Measurements from ENCODE around the gene EPN2. TPM values are rescaled to one million over a fixed set of nuclear protein-coding genes. Genes with fewer than 3 reads are reported as not detected.

Gene EPN2
- total RNA-seq, 2 experiments from 2014 or later: 1.8 to 2.1 TPM

- no peak for DNase-seq
- Mint-ChIP-seq H3K36me3 (ENCODE audit: low read depth) (no peaks in the 10 kb centered on the region), H3K9me3 (no peaks in the 10 kb centered on the region), H3K4me3 (no peak overlapping the region), H3K27ac (no peak overlapping the region), H3K27me3 (peaks cover 8% of the 10 kb centered on the region), H3K4me1 (no peaks in the 10 kb centered on the region)
- ChIA-PET CTCF (interaction anchor here (0.6 to 1.1 kb wide), 2 partner anchors 15 to 1170 kb away, joined by 3 read pairs; no protein-coding TSS in a partner anchor), POLR2A (no interaction called here)
Observed at GRCh38 chr17:19295473-19296135, 58.4 kb downstream of the EPN2 start.

GRCh38 chr17:19296786-19297778, 59.9 kb downstream of the EPN2 start:
- no peak overlapping the region for H3K4me3 Mint-ChIP-seq
- no peaks in the 10 kb centered on the region for H3K9me3 Mint-ChIP-seq
- H3K27ac Mint-ChIP-seq: no peak overlapping the region
- CTCF ChIA-PET: interaction anchor here (0.5 to 1.3 kb wide), 2 partner anchors 10 to 489 kb away, joined by 3 to 4 read pairs; no protein-coding TSS in a partner anchor
- H3K27me3 Mint-ChIP-seq: peaks cover 13% of the 10 kb centered on the region
- no peaks in the 10 kb centered on the region for H3K4me1 Mint-ChIP-seq
- H3K36me3 Mint-ChIP-seq (ENCODE audit: low read depth): no peaks in the 10 kb centered on the region
- DNase-seq: no peak
- POLR2A ChIA-PET: no interaction called here

- Mint-ChIP-seq H3K36me3 (ENCODE audit: low read depth) (no peaks in the 10 kb centered on the region), H3K27ac (no peak overlapping the region), H3K4me1 (no peaks in the 10 kb centered on the region), H3K4me3 (no peak overlapping the region), H3K27me3 (peaks cover 13% of the 10 kb centered on the region), H3K9me3 (no peaks in the 10 kb centered on the region)
- no peak for DNase-seq
- CTCF ChIA-PET: interaction anchor here (1.3 to 1.6 kb wide), 2 partner anchors 9 to 13 kb away, joined by 3 to 5 read pairs; no protein-coding TSS in a partner anchor
- POLR2A ChIA-PET: no interaction called here
Observed at GRCh38 chr17:19298569-19299213, 61.5 kb downstream of the EPN2 start.

- CTCF ChIA-PET: interaction anchor here (0.5 to 1.6 kb wide), 3 partner anchors 10 to 251 kb away, joined by 3 to 5 read pairs (median 3); no protein-coding TSS in a partner anchor
Observed at GRCh38 chr17:19299214-19299747, 62.1 kb downstream of the EPN2 start.

GRCh38 chr17:19299866-19300265, 62.7 kb downstream of the EPN2 start:
- Mint-ChIP-seq H3K4me3 (no peak overlapping the region), H3K27me3 (peaks cover 13% of the 10 kb centered on the region), H3K9me3 (no peaks in the 10 kb centered on the region), H3K36me3 (ENCODE audit: low read depth) (no peaks in the 10 kb centered on the region), H3K27ac (no peak overlapping the region), H3K4me1 (peaks cover 6% of the 10 kb centered on the region)
- no peak for DNase-seq
- POLR2A ChIA-PET: no interaction called here
- CTCF ChIA-PET: interaction anchor here (0.5 to 1.6 kb wide), 6 partner anchors 9 to 250 kb away, joined by 3 to 5 read pairs (median 3); partner anchors contain the start of gene B9D1

More at GRCh38 chr17:19299214-19299747, 62.1 kb downstream of the EPN2 start:
- no peak for DNase-seq
- H3K4me3 Mint-ChIP-seq: no peak overlapping the region
- no peak overlapping the region for H3K27ac Mint-ChIP-seq
- no peaks in the 10 kb centered on the region for H3K36me3 Mint-ChIP-seq (ENCODE audit: low read depth)
- peaks cover 13% of the 10 kb centered on the region for H3K27me3 Mint-ChIP-seq
- H3K9me3 Mint-ChIP-seq: no peaks in the 10 kb centered on the region
- H3K4me1 Mint-ChIP-seq: peaks cover 3% of the 10 kb centered on the region
- POLR2A ChIA-PET: no interaction called here

GRCh38 chr17:19301274-19301951, 64.2 kb downstream of the EPN2 start:
- peaks cover 22% of the 10 kb centered on the region for H3K27me3 Mint-ChIP-seq
- POLR2A ChIA-PET: no interaction called here

GRCh38 chr17:19301973-19302372, 64.8 kb downstream of the EPN2 start:
- no peak overlapping the region for H3K4me3 Mint-ChIP-seq
- DNase-seq: no peak
- peaks cover 24% of the 10 kb centered on the region for H3K27me3 Mint-ChIP-seq
- ChIA-PET POLR2A (no interaction called here), CTCF (no interaction called here)
- H3K27ac Mint-ChIP-seq: no peak overlapping the region
- peaks cover 26% of the 10 kb centered on the region for H3K4me1 Mint-ChIP-seq
- H3K9me3 Mint-ChIP-seq: no peaks in the 10 kb centered on the region
- H3K36me3 Mint-ChIP-seq (ENCODE audit: low read depth): no peaks in the 10 kb centered on the region

More at GRCh38 chr17:19301274-19301951, 64.2 kb downstream of the EPN2 start:
- Mint-ChIP-seq H3K27ac (no peak overlapping the region), H3K9me3 (no peaks in the 10 kb centered on the region), H3K4me1 (peaks cover 20% of the 10 kb centered on the region), H3K36me3 (ENCODE audit: low read depth) (no peaks in the 10 kb centered on the region), H3K4me3 (no peak overlapping the region)
- CTCF ChIA-PET: interaction anchor here (0.6 to 1.6 kb wide), 2 partner anchors 21 to 23 kb away, joined by 3 read pairs; no protein-coding TSS in a partner anchor
- DNase-seq: no peak

- Mint-ChIP-seq H3K36me3 (ENCODE audit: low read depth) (no peaks in the 10 kb centered on the region), H3K4me3 (no peak overlapping the region), H3K4me1 (peaks cover 30% of the 10 kb centered on the region), H3K27me3 (peaks cover 28% of the 10 kb centered on the region), H3K27ac (no peak overlapping the region), H3K9me3 (no peaks in the 10 kb centered on the region)
- DNase-seq: no peak
- CTCF ChIA-PET: no interaction called here
- POLR2A ChIA-PET: no interaction called here
Observed at GRCh38 chr17:19302791-19303331, 65.7 kb downstream of the EPN2 start.

- Mint-ChIP-seq H3K4me3 (no peak overlapping the region), H3K27ac (no peak overlapping the region), H3K27me3 (peaks cover 30% of the 10 kb centered on the region), H3K4me1 (peaks cover 30% of the 10 kb centered on the region), H3K36me3 (ENCODE audit: low read depth) (no peaks in the 10 kb centered on the region), H3K9me3 (no peaks in the 10 kb centered on the region)
- ChIA-PET POLR2A (no interaction called here), CTCF (no interaction called here)
- DNase-seq: no peak
Observed at GRCh38 chr17:19303367-19303776, 66.2 kb downstream of the EPN2 start.

GRCh38 chr17:19304209-19304608, 67.0 kb downstream of the EPN2 start:
- POLR2A ChIA-PET: no interaction called here
- H3K9me3 Mint-ChIP-seq: no peaks in the 10 kb centered on the region
- peaks cover 32% of the 10 kb centered on the region for H3K27me3 Mint-ChIP-seq
- CTCF ChIA-PET: no interaction called here
- peaks cover 30% of the 10 kb centered on the region for H3K4me1 Mint-ChIP-seq
- no peak overlapping the region for H3K4me3 Mint-ChIP-seq
- no peaks in the 10 kb centered on the region for H3K36me3 Mint-ChIP-seq (ENCODE audit: low read depth)
- DNase-seq: no peak
- H3K27ac Mint-ChIP-seq: no peak overlapping the region

GRCh38 chr17:19304751-19305150, 67.6 kb downstream of the EPN2 start:
- Mint-ChIP-seq H3K4me1 (peaks cover 30% of the 10 kb centered on the region), H3K4me3 (no peak overlapping the region), H3K27me3 (peaks cover 38% of the 10 kb centered on the region), H3K9me3 (no peaks in the 10 kb centered on the region), H3K27ac (no peak overlapping the region), H3K36me3 (ENCODE audit: low read depth) (no peaks in the 10 kb centered on the region)
- ChIA-PET CTCF (no interaction called here), POLR2A (no interaction called here)
- DNase-seq: no peak

GRCh38 chr17:19305256-19305655, 68.1 kb downstream of the EPN2 start:
- H3K4me3 Mint-ChIP-seq: no peak overlapping the region
- H3K27ac Mint-ChIP-seq: peak overlapping the region; percentile 64
- no peaks in the 10 kb centered on the region for H3K36me3 Mint-ChIP-seq (ENCODE audit: low read depth)
- H3K27me3 Mint-ChIP-seq: peaks cover 42% of the 10 kb centered on the region
- H3K4me1 Mint-ChIP-seq: peaks cover 30% of the 10 kb centered on the region
- no peak for DNase-seq
- ChIA-PET POLR2A (no interaction called here), CTCF (interaction anchor here (1.0 to 1.2 kb wide), 2 partner anchors 33 to 58 kb away, joined by 3 read pairs; partner anchors contain the start of gene B9D1)
- H3K9me3 Mint-ChIP-seq: no peaks in the 10 kb centered on the region
